C4-2B (cell line): Measurements from ENCODE around the gene CADM1.

ENCODE experiments used
- ZFX ChIP-seq: fragments of 450-650 bp; IDR thresholded peaks from 2 replicates; pipeline ENCODE4 v1.6.1; 2017
- TF ChIP-seq, protein P1 (sequence below): fragments of 450-650 bp; conservative IDR thresholded peaks from 2 replicates; pipeline ENCODE4 v1.5.1; 2017; ENCODE audit warnings: mild to moderate bottlenecking

DNA sequence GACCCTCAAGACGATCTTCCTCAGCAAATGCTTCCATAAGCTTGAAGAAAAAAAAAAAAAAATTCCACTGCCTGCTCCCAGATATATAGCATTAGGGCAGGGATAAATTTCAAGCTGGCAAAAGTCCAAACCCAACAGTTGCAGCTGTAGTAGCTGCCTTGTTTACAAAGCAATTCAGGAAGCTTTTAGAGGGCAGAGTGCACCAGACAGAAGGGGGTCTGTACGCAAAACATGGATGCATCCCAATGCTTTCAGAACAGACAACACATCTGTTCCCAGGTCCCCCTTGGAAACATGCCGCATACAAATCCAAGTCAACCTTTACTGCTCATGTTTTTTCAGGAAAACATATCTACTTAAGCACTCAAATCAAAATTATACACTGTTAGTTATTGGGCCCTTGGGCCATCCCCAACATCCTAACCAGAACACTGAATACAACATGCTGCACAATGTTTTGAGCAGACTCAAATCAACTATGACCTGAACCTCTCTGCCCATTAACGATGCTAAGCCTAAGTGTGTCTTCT lies 94.5 kb downstream of the CADM1 start:
- TF ChIP-seq, protein P1, sequence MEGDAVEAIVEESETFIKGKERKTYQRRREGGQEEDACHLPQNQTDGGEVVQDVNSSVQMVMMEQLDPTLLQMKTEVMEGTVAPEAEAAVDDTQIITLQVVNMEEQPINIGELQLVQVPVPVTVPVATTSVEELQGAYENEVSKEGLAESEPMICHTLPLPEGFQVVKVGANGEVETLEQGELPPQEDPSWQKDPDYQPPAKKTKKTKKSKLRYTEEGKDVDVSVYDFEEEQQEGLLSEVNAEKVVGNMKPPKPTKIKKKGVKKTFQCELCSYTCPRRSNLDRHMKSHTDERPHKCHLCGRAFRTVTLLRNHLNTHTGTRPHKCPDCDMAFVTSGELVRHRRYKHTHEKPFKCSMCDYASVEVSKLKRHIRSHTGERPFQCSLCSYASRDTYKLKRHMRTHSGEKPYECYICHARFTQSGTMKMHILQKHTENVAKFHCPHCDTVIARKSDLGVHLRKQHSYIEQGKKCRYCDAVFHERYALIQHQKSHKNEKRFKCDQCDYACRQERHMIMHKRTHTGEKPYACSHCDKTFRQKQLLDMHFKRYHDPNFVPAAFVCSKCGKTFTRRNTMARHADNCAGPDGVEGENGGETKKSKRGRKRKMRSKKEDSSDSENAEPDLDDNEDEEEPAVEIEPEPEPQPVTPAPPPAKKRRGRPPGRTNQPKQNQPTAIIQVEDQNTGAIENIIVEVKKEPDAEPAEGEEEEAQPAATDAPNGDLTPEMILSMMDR: no peak
- TF ChIP-seq ZFX: no peak
